ENCODE data around the gene C1QTNF3. TPM values are rescaled to one million over a fixed set of nuclear protein-coding genes. Genes with fewer than 3 reads are reported as not detected.
"Not testable (repeated sequence)": the region's sequence is repeated elsewhere in the genome, so short reads cannot be mapped to it uniquely, and the experiment has no call there.

Gene C1QTNF3
- total RNA-seq, 1 donor, result 1.9 TPM

DNA sequence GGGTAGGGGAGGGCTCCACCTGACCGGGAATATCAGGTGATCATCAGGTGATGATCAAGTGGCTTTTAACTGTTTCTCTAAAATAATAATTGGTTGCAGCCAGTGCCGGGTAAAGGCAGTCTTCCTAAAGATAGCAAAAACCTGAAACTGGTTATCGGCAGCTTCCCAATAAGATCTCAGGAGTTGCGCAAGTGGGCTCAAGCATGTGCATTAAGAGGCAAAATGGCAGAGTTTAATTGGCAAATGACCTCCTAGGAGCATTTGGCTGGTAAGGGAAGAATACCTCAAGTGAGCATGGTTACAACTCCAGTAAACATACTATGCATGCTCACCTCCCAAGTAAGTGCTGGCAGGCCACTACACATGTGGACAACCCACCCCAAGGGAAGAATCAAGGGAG is 4.2 kb downstream of the C1QTNF3 start:
- no peak overlapping the region for H3K4me3 ChIP-seq (ENCODE audit: low read depth, low read length)
- DNase-seq (ENCODE audit: low read depth), result no peak
- TF ChIP-seq, protein P1, sequence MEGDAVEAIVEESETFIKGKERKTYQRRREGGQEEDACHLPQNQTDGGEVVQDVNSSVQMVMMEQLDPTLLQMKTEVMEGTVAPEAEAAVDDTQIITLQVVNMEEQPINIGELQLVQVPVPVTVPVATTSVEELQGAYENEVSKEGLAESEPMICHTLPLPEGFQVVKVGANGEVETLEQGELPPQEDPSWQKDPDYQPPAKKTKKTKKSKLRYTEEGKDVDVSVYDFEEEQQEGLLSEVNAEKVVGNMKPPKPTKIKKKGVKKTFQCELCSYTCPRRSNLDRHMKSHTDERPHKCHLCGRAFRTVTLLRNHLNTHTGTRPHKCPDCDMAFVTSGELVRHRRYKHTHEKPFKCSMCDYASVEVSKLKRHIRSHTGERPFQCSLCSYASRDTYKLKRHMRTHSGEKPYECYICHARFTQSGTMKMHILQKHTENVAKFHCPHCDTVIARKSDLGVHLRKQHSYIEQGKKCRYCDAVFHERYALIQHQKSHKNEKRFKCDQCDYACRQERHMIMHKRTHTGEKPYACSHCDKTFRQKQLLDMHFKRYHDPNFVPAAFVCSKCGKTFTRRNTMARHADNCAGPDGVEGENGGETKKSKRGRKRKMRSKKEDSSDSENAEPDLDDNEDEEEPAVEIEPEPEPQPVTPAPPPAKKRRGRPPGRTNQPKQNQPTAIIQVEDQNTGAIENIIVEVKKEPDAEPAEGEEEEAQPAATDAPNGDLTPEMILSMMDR (IDR thresholded peaks at IDR 0.05; ENCODE audit: insufficient read depth, low read length), result no peak

DNA sequence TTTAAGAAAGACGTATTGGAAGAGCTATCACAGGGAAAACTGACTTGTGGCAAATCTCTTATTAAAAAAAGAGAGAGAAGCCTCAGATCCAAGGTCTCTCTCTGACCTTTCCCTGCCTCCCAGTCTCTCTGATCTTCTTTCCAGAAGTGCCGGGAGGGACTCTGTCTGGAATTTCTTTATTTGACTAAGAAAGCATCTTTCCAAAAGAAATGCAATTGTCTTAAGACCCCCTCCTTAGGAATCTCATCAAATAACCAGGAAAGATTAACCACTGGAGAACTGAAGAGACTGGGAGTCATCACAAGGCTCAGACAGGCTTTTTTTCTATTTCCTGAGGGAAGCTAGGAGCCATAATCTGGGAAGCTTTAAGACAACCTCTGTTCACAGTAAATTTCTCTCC is 4.6 kb downstream of the C1QTNF3 start:
- TF ChIP-seq, protein P1 (IDR thresholded peaks at IDR 0.05; ENCODE audit: insufficient read depth, low read length), result no peak

DNA sequence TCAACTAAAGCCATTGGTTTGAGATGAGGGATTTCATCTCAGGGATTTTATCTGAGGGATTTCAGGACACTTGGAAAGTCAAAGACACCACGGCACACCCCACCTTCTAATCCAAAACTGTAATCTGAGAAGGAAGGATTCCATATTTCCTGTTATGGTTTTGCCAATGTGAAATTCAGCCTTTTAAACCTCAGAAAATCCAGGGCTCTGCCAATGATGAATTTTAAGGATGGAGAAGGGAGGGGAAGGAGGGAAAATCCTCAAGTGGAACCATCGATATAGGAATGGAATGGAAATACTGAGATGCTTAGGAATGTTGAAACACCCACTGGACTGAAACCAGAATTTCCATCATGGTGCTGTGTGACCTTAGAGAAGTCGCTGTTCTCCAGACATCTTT is 5.3 kb downstream of the C1QTNF3 start:
- TF ChIP-seq, protein P1 (IDR thresholded peaks at IDR 0.05; ENCODE audit: insufficient read depth, low read length), result no peak
- DNase-seq (ENCODE audit: low read depth), result peak; percentile 38
- no peak overlapping the region for H3K4me3 ChIP-seq (ENCODE audit: low read depth, low read length)

More for the DNA sequence above, 4.6 kb downstream of the C1QTNF3 start:
- H3K4me3 ChIP-seq (ENCODE audit: low read depth, low read length), result no peak overlapping the region
- no peak for DNase-seq (ENCODE audit: low read depth)

DNA sequence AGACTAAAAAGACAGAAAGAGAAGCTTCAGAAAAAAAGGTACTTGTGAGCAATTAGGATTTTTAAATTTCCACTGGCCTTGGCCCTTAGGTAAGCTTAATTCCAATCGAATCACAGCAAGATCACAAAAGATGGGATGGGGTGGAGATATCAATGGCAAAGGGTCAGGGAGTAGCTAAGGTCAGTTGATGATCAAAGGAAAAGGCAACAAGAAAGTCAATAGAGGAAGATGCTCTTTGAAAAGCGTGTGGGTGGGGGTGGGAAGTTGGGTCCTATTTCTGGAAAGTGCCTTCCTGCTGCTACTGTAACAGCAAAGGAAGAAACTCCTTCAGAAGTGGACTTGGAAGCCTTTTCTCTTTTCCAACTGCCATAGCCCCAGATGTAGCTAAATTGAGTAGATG is 7.3 kb downstream of the C1QTNF3 start:
- TF ChIP-seq, protein P1 (IDR thresholded peaks at IDR 0.05; ENCODE audit: insufficient read depth, low read length), result no peak
- no peak overlapping the region for H3K4me3 ChIP-seq (ENCODE audit: low read depth, low read length)
- DNase-seq (ENCODE audit: low read depth), result no peak

DNA sequence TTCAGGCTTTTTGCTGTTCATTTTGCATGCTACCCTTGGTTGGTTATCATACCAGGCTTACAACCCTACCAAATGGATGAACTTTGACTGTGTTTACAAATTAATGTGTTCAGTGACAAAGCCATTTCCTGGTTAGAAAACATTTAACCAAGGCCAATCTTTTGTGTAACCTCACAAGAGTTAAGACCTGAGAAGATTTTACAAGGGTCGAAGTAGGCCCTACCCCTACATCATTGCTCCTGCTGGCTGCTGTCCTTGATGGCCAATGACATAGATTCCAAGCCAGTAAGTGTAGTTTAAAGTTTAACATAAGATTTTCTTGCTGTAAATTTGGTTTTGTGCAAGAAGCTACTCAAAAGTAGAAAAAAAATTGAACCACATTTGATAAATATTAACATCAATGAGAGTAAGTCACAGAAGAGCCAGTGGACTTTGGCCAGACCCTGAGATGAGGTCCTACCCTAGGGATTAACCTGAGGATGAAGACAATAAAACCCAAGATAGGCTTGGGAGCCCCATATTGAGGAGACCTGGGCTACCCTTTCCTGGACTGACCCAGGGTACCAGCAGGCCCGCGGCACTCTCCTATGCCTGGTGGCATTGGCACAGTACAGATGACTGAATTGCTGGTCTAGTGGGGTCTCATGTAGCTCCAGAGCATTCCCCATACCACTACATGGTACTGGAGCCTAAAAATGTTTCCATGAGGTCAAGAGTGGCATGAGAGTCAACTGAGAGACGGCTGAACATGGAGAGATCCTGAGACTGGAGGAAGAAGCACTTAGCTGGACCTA is 8.3 kb downstream of the C1QTNF3 start:
- DNase-seq (ENCODE audit: low read depth), result no peak
- no peak overlapping the region for H3K4me3 ChIP-seq (ENCODE audit: low read depth, low read length)
- TF ChIP-seq, protein P1 (IDR thresholded peaks at IDR 0.05; ENCODE audit: insufficient read depth, low read length), result no peak

DNA sequence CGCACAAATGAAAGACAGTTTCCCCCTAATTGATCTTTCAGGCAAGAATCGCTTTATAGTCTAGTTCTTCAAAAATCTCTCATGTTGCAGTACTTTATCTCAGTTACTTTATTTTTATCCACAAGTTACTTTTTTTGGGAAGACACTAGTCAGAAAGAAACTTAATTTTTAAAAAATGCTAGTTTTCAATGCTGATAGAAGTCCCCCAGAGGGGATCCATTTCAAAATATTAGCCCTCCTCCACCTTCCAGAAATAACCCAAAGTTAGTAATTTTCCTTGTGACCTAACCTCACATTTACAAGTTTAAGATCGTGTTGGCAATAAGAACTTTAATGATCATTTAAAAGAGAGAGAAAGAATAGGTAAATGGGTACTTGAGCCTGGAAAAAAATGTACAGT is 11.0 kb downstream of the C1QTNF3 start:
- TF ChIP-seq, protein P1 (IDR thresholded peaks at IDR 0.05; ENCODE audit: insufficient read depth, low read length), result no peak
- DNase-seq (ENCODE audit: low read depth), result no peak
- H3K4me3 ChIP-seq (ENCODE audit: low read depth, low read length), result no peak overlapping the region

DNA sequence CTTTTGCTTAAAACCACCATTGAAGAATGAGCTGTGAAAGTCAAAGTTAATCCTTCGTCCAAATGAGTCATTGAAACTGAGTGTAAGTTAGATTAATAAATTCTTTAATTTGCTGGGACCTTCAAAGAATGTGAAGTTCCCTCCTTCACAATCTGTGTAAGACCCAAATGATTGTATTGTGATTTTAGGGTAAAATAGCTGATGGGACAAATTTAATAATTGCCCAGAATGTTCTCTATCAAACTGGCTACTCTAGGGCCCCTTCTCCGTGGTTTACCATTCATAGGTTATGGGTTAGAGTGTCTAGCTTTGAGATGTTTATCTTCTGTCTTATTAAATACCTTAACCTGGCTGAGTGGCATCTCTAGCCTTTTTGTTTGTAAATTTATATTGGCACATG is 11.9 kb downstream of the C1QTNF3 start:
- H3K4me3 ChIP-seq (ENCODE audit: low read depth, low read length), result no peak overlapping the region
- TF ChIP-seq, protein P1 (IDR thresholded peaks at IDR 0.05; ENCODE audit: insufficient read depth, low read length), result no peak
- DNase-seq (ENCODE audit: low read depth), result no peak

DNA sequence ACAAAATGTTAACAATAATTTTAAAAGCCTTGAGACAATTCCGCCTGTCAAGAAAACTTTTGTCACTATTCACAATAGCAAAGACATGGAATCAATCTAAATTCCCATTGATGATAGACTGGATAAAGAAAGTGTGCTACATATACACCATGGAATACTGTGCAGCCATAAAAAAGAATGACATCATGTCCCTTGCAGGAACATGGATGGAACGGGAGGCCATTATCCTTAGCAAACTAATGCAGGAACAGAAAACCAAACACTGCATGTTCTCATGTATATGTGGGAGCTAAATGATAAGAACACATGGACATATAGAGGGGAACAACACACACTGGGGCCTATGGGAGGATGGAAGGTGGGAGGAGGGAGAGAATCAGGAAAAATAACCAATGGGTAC is 12.4 kb downstream of the C1QTNF3 start:
- DNase-seq (ENCODE audit: low read depth); H3K4me3 ChIP-seq (ENCODE audit: low read depth, low read length): not testable (repeated sequence)
